ENCODE data around the gene UGT1A6. TPM values are rescaled to one million over a fixed set of nuclear protein-coding genes. Genes with fewer than 3 reads are reported as not detected.

UGT1A6 gene
- polyA plus RNA-seq, 1 of the 3 experiments (the other 2 are of a cell fraction) = not detected

DNA sequence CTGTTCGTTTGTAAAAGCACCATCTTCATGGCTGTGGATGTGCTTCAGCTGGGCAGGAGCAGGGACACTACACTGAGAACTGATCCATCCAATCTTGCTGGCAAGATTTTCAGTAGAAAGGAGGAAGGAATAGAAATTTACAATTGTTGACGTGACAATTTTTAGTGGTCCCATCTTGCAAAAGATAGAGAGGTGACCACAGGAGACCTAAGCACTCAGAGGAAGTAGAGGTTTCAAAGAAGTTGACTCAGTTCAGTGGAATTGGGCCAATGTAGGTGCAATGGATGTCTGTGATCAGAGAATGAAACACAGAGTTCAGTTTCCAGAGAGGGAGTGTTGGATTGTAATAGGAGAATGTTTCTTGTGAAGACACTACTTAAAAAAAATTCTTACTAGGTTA lies 21.4 kb downstream of the UGT1A6 start:
- DNase-seq = no peak
- Histone ChIP-seq H3K9me3 (no peaks in the 10 kb centered on the region), H3K27me3 (ENCODE audit: insufficient read depth) (no peaks in the 10 kb centered on the region; the same call in 1 of the 2 replicates), H3K9me2 (no peaks in the 10 kb centered on the region), H2AFZ (ENCODE audit: low read depth) (no peak overlapping the region), H3K4me1 (ENCODE audit: control insufficient read depth in 1 of 2, insufficient read depth in 2 of 2, low read depth in 1 of 2, low read length in 1 of 2) (no peaks in the 10 kb centered on the region; a peak in 2 of 4 replicates), H3K27ac (ENCODE audit: low read depth in 2 of 2, low read length in 1 of 2) (no peak overlapping the region), H3K4me2 (no peak overlapping the region), H3K79me2 (ENCODE audit: insufficient read depth) (no peaks in the 10 kb centered on the region), H3F3A (replicated peaks; ENCODE audit: insufficient read depth) (peaks cover 2% of the 10 kb centered on the region), H3K4me3 (ENCODE audit: low read depth in 2 of 2, low read length in 1 of 2) (no peak overlapping the region), H3K36me3 (replicated peaks in 1 of 2; ENCODE audit: control insufficient read depth in 1 of 2, insufficient read depth in 2 of 2, low read length in 1 of 2) (no peaks in the 10 kb centered on the region), H3K9ac (no peak overlapping the region), H4K20me1 (ENCODE audit: insufficient read depth) (no peaks in the 10 kb centered on the region)
- no peak for TF ChIP-seq CHD2 (IDR thresholded peaks at IDR 0.05; ENCODE audit: low read length, partially characterized antibody)
- no peak for TF ChIP-seq TAF1 (IDR thresholded peaks at IDR 0.05; ENCODE audit: borderline replicate concordance, low read depth, low read length)
- TF ChIP-seq RXRA (IDR thresholded peaks at IDR 0.05; ENCODE audit: borderline replicate concordance, low read depth) = no peak
- TF ChIP-seq MXI1 (IDR thresholded peaks at IDR 0.05; ENCODE audit: low read depth, low read length) = no peak
- no peak for TF ChIP-seq TCF12 (IDR thresholded peaks at IDR 0.05)
- no peak for TF ChIP-seq EP300 (IDR thresholded peaks at IDR 0.05; ENCODE audit: borderline replicate concordance in 1 of 2, low read depth in 1 of 2, low read length in 1 of 2)
- TF ChIP-seq RCOR1 (IDR thresholded peaks at IDR 0.05; ENCODE audit: low read length) = no peak
- no peak for TF ChIP-seq RAD21 (IDR thresholded peaks at IDR 0.05; ENCODE audit: low read length)
- TF ChIP-seq, protein P1, sequence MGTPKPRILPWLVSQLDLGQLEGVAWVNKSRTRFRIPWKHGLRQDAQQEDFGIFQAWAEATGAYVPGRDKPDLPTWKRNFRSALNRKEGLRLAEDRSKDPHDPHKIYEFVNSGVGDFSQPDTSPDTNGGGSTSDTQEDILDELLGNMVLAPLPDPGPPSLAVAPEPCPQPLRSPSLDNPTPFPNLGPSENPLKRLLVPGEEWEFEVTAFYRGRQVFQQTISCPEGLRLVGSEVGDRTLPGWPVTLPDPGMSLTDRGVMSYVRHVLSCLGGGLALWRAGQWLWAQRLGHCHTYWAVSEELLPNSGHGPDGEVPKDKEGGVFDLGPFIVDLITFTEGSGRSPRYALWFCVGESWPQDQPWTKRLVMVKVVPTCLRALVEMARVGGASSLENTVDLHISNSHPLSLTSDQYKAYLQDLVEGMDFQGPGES (IDR thresholded peaks at IDR 0.05; ENCODE audit: low read depth, low read length) = no peak
- TF ChIP-seq SMC3 (IDR thresholded peaks at IDR 0.05; ENCODE audit: low read depth, low read length) = no peak
- TF ChIP-seq, protein P2, sequence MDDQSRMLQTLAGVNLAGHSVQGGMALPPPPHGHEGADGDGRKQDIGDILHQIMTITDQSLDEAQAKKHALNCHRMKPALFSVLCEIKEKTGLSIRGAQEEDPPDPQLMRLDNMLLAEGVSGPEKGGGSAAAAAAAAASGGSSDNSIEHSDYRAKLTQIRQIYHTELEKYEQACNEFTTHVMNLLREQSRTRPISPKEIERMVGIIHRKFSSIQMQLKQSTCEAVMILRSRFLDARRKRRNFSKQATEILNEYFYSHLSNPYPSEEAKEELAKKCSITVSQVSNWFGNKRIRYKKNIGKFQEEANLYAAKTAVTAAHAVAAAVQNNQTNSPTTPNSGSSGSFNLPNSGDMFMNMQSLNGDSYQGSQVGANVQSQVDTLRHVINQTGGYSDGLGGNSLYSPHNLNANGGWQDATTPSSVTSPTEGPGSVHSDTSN (IDR thresholded peaks at IDR 0.05) = no peak
- TF ChIP-seq FOXJ3 (CRISPR knock-in tag; IDR thresholded peaks at IDR 0.05) = no peak
- TF ChIP-seq, protein P3, sequence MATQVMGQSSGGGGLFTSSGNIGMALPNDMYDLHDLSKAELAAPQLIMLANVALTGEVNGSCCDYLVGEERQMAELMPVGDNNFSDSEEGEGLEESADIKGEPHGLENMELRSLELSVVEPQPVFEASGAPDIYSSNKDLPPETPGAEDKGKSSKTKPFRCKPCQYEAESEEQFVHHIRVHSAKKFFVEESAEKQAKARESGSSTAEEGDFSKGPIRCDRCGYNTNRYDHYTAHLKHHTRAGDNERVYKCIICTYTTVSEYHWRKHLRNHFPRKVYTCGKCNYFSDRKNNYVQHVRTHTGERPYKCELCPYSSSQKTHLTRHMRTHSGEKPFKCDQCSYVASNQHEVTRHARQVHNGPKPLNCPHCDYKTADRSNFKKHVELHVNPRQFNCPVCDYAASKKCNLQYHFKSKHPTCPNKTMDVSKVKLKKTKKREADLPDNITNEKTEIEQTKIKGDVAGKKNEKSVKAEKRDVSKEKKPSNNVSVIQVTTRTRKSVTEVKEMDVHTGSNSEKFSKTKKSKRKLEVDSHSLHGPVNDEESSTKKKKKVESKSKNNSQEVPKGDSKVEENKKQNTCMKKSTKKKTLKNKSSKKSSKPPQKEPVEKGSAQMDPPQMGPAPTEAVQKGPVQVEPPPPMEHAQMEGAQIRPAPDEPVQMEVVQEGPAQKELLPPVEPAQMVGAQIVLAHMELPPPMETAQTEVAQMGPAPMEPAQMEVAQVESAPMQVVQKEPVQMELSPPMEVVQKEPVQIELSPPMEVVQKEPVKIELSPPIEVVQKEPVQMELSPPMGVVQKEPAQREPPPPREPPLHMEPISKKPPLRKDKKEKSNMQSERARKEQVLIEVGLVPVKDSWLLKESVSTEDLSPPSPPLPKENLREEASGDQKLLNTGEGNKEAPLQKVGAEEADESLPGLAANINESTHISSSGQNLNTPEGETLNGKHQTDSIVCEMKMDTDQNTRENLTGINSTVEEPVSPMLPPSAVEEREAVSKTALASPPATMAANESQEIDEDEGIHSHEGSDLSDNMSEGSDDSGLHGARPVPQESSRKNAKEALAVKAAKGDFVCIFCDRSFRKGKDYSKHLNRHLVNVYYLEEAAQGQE (IDR thresholded peaks at IDR 0.05; ENCODE audit: low read depth, low read length) = no peak
- no peak for TF ChIP-seq EZH2phosphoT487 (IDR thresholded peaks at IDR 0.05; ENCODE audit: borderline replicate concordance, low read depth)
- TF ChIP-seq FOXM1 (IDR thresholded peaks at IDR 0.05; ENCODE audit: low read depth) = no peak
- TF ChIP-seq, protein P4, sequence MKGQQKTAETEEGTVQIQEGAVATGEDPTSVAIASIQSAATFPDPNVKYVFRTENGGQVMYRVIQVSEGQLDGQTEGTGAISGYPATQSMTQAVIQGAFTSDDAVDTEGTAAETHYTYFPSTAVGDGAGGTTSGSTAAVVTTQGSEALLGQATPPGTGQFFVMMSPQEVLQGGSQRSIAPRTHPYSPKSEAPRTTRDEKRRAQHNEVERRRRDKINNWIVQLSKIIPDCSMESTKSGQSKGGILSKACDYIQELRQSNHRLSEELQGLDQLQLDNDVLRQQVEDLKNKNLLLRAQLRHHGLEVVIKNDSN (IDR thresholded peaks at IDR 0.05; ENCODE audit: borderline replicate concordance, low read depth) = no peak
- no peak for TF ChIP-seq MEF2A (IDR thresholded peaks at IDR 0.05; ENCODE audit: borderline replicate concordance, low read depth)
- no peak for TF ChIP-seq NRF1 (IDR thresholded peaks at IDR 0.05; ENCODE audit: low read depth, low read length)
- ChIA-PET CTCF (no interaction called here), POLR2A (no interaction called here)
- WGBS (ENCODE audit: low lambda C conversion rate) = 65% methylated on average over 2 of the region's 2 CpGs

Measured in SK-N-SH (cell line).